Erythroblast (primary cell): ENCODE measurements around the gene FOXF1.

Source experiments
- GATA1 ChIP-seq: IDR thresholded peaks from 2 replicates; pipeline ENCODE4 v1.6.1; 2011; ENCODE audit warnings: low read depth, mild to moderate bottlenecking, control low read depth, low read length, moderate library complexity
- POLR2A ChIP-seq: IDR thresholded peaks from 2 replicates; pipeline ENCODE4 v1.6.1; 2011; ENCODE audit warnings: mild to moderate bottlenecking, low read length

DNA sequence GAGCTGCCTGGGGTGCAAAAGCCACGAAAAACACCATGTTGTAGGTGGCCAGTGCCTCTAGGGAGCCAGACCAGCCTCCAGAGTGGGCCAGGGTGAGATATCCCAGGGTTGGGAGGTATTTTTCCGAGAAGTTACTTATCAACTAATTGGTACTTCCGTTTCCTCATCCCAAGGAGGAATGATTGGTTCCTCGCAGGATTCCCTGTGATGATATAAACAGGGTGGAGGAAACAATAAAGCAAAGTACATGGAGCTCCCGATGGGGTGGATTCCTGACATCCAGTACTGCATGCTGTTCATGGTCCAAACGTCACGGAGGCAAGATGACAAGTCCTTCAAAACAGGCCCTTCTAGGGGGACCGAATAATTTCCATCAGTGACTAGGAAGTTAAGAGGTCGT is 39.4 kb upstream of the FOXF1 start:
- no peak for TF ChIP-seq POLR2A
- no peak for TF ChIP-seq GATA1
